ENCODE results near the gene PARP8.
"Not testable (repeated sequence)": the region's sequence is repeated elsewhere in the genome, so short reads cannot be mapped to it uniquely, and the experiment has no call there.

PARP8 gene, protein sequence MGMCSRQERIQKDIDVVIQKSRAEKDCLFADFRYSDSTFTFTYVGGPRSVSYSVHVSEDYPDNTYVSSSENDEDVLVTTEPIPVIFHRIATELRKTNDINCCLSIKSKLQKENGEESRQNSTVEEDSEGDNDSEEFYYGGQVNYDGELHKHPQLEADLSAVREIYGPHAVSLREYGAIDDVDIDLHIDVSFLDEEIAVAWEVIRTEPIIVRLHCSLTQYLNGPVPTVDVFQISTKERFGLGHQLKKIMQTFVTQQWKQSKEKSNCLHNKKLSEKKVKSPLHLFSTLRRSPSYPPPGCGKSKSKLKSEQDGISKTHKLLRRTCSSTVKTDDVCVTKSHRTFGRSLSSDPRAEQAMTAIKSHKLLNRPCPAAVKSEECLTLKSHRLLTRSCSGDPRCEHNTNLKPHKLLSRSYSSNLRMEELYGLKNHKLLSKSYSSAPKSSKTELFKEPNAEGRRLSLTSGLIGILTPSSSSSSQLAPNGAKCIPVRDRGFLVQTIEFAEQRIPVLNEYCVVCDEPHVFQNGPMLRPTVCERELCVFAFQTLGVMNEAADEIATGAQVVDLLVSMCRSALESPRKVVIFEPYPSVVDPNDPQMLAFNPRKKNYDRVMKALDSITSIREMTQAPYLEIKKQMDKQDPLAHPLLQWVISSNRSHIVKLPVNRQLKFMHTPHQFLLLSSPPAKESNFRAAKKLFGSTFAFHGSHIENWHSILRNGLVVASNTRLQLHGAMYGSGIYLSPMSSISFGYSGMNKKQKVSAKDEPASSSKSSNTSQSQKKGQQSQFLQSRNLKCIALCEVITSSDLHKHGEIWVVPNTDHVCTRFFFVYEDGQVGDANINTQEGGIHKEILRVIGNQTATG

DNA sequence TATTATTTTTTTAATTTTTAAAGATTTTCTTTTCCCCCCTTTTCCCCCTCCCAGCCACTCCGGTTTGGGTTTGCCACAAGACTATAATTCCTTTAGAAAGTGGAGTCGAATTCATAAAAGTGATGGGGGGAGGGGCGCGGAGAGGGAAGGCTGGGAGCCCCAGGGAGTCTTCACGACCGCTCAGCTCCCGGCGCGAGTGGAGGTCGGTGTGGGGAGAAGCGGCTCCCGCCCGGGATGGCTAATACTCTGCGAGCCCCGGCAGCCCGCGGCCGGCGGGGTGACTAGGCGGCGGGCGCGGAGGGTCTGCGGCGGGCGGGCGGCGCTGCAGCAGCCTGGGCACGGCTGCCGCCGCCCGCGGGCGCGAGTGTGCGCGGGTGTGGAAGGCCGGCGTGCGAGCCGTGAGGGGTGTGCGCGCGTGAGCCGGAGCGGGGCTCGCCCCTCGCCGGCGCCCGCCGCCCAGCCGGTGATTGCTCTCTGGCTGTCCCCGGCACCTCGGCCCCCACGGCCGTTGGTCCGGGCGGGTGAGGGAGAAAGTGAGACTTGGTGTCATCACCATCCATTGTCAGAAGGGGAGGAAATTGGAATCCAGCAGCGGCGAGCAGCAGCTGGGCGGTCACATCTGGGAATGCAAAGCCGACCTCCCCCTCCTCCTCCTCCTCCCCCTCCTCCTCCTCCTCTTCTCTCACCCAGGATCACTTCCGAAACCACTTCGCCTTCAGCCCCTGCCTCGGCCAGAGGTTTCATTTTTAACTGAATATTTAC is at the start of gene PARP8:
TSS of gene PARP8 (plus strand) at position 377 of the 762 bp plus-strand sequence. CDS start 459 bp downstream, outside the sequence.
- peak; percentile 66 for DNase-seq

DNA sequence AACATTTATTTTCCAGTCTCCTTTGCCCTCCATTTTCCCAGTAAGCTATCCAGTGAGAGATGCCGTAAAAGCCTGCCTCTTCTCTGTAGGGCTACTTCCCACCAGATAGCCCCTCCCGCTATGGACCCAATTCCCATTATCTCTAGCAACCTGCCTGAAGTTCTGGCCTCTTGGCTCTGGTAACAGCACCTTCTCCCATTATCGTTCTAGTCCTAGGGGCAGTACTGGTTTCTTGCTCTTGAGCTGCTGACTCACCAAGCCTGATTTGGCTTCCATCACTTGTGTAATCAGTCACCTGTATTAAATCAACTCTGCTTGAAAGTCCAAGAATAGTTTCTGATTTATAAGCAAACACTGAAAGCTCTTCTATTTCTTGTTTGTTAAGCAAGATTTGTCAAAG is 42.8 kb upstream of the PARP8 start:
- peak; percentile 0 for DNase-seq

DNA sequence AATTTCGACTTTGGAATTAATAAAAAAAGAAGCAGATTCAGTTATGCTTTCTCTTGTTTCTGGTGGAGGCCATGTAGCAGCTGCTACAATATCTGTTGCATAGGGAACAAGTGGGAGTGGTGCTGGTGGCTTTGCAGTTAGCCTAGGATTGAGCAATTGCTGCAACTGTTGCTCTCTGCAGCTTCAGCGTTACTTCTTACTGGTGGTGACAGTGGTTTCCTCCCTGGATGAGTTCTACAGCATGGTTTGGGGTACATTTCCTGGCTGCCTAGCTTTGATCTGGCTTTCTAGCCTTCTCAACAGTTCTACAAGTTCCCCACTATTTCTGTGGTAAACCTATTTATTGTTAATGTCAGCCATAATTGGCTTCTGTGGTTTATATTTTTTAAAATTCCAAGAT is 31.6 kb upstream of the PARP8 start:
- not testable (repeated sequence) for DNase-seq

DNA sequence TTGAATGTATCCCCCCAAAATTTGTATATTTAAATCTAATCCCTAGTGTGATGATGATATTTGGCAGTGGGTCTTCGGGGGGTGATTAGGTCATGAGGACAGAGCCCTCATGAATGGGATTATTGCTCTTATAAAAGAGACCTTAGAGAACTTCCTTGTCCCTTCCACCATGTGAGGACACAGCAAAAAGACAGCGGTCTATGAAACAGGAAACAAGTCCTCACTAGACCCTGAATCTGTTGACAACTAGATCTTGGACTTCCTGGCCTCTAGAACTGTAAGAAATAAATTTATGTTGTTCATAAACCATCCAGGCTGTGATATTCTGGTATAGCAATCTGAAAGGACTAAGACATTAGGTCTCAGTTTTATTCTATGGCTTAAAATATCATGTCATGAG is 28.9 kb upstream of the PARP8 start:
- DNase-seq = not testable (repeated sequence)

DNA sequence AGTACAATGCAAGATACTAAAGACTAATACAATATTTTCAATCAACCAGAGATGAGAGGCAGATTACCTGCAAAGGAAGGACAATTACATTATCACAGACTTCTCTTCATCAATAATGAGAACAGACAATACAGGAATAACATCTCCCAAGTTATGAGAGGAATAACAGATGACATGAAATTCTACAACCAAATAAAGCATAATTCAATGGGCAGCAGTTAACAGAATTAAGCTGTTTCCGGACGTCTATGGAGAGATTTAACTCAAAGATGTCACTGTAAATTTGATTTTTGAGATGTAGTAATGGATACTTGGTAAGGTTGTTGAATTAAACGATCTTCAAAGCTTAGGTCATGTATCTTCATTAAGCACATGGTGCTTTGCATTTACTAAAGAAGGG is 19.8 kb upstream of the PARP8 start:
- DNase-seq = no peak

DNA sequence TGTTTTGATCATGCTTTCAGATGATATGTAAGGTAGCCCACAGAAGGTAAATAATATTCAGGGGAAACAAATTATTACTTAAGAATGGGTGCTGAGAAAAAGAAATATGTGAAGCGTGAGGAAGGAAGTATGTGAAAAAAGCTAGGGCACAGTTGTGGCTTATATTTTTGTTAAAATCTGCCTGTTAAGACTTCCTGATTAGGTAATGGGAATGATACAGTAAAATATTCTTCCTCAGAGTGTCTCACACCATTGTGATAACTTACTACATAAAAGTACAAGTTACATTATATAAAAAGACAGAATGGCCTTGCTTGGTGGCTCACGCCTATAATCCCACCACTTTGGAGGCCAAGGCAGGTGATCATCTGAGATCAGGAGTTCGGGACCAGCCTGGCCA is 18.7 kb upstream of the PARP8 start:
- DNase-seq = no peak

DNA sequence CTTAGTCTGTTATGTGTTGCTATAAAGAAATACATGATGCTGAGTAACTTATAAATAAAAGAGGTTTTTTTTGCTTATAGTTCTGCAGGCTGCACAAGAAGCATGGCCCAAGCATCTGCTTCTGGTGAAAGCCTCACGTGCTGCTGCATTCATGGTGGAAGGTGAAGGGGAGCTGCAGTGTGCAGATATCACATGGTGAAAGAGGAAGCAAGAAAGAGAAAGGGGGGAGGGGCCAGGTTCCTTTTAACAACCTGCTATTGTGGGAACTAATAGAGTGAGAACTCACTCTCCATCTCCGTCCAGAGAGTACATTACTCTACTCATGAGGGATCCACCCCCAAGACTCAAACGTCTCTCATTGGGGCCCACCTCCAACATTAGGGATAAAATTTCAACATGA is 12.5 kb upstream of the PARP8 start:
- DNase-seq = no peak

DNA sequence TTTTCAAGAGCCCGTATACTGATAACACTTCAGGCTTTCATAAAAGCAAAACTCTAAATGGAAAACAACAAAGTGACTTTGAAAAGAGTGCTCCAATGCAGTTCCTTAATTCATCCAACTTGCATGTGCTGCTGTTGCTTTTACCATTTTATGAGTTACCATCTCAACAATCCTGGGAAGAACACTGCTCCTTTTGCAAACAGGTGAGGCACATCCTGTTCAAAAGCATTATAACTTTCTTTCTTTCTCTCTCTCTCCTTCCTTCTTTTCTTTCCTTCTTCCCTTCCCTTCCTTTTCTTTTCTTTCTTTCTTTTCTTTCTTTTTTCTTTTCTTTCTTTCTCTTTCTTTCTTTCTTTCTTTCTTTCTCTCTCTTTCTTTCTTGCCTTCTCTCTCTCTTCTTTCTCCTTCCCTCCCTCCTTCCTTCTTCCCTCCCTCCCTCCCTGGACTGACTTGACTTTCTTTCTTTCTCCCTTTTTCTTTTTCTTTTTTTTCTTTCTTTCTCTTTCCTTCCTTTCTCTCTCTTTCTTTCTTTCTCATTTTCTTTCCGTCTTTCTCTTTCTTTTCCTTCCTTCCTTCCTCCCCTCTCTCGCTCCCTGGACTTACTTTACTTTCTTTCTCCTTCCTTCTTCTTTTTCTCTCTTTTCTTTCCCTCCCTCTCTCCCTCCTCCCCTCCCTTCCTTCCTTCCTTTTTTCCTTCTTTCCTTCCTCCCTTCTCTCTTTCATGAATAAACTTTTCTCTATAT is 11.2 kb upstream of the PARP8 start:
- DNase-seq = no peak

DNA sequence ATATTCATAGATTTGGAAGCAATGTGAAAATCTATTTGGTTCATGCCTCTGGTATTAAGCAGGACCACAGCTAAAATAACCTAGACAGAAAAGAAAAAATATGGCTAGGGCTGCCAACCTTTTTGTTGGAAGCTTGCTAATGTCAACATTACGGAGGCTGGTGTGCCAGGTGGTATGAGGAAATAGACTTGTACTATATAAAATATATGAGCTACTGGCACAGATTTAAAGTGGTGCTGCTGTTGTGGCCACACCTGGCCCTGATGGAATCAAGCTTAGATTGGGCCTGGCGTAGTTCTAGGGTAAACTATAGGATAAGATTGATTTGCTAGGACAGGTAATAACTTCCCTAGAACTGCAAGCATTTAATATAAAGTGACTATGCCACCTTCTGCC is 10.6 kb upstream of the PARP8 start:
- DNase-seq = no peak

DNA sequence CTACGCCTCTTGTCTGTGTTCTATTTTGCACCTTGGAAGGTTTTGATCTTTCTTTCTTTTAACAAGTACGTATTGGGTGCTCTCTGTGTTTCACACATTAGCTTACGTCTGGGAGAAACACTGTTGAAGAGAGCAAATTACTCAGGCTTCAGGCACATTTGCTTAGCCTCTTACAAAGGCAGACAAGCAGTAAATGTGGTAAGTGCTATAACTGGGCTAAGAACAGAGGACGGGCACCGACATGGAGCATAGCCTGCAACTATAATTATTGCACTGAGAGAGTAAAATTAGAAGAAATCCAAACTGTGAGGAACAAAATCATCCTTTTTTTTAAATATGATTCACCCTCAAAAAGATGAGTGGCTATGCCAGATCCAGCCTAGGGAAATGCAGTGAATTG is 9.4 kb upstream of the PARP8 start:
- no peak for DNase-seq

DNA sequence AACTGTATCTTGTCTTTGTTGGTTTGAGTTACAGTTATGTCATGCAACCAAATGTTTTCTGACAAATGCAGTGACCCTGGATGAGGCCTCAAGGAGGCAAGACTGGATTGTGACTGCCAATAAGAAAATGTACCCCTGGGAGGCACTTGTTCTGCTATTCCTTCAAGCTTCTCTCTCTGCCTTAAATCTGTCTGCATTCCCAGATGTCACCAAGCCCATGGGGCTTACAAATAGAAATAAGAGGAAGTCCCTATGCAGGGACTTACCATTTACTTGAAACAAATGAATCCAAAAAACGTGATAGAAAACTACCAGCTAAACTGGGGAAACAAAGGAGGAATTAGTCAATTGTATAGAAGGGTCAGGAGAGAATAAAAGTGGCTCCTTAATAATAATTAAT is 8.2 kb upstream of the PARP8 start:
- no peak for DNase-seq

DNA sequence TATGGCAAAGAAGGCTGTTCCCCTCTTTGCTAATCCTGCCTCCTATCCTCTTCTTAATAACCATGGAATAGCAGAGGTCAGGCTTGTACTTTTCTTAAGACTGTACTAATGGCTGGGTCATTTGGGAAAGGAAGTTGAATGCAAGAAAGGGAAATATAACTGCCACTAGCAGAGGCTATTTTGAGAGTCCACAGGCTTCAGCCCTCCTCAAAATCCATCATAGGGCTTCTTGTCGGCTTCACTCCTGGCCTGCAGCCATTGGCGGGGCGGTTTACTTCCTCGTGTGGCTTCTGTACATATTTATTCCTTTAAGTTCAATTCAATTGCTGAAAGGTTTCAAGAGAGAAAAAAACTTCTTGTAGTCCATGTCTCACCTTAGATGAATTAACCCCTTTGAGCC is 2.8 kb upstream of the PARP8 start:
- no peak for DNase-seq

DNA sequence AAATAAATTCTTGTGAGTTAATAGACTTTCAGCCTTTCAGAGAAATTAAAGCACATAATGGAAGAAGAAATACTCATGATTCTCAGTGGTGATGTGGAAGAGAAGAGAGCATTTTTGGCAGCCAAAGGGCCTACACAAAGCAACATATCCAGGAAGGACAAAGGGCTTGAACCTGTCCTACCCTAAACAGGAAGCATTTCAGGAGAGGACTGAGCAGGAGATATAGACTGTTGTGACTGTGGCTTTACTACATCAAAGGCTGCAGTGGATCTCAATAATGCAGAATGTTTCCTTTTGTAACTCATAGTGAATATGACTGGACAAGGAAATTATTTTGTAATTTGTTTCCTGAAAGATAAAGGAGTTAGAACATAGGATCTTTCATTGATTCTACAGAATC is 1.3 kb upstream of the PARP8 start:
- no peak for DNase-seq

DNA sequence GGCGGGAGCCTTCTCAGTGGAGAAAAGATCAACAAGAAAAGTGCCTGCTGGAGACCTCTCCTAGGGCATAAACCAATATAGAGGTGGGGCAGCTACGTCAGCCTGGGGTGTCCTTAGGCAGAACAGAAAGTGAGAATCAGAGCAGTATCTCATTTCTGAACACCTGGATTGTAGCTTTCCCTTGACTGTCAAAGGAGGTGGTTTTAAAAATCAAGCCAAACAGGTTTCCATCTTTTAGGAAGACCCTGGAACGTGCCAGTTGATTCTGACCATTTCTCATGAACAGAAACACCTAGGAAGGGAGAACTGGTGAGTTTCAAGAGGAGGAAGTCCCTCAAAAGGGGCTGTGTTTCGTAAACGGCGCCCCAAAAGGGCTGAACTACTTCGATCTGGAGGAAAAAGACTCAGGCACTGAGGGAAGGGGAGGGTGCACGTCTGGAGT is 655 bp upstream of the PARP8 start:
- not testable (repeated sequence) for DNase-seq

DNA sequence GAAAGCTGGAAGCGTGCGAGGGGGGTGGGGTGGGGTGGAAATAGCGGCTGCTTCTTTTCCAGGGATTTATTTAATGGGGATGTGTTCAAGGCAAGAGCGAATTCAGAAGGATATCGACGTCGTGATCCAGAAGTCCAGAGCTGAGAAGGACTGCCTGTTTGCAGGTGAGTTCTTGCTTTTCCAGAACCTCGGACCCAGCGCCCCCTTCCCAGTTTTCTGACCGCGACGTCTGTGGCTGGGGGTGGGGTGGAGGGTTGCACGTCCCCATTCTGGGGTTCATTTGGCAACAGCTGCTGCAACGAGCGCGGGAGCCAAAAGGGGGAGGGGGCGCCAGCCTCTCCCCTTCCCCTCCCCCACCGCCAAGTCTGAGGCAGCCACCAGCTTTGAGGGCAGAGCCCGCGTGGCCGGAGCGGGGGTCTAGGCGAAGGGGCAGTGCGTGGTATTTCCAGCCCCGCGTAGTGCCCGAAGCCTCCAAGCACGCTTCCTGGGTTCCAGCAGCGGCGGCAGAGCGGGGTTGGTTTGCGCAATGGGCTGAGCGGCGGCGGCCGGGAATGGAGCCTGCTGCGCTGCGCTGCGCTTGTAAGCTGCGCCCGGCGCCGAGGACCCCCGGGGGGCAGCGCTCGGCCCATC is 701 bp downstream of the PARP8 start:
- peak; percentile 60 for DNase-seq

DNA sequence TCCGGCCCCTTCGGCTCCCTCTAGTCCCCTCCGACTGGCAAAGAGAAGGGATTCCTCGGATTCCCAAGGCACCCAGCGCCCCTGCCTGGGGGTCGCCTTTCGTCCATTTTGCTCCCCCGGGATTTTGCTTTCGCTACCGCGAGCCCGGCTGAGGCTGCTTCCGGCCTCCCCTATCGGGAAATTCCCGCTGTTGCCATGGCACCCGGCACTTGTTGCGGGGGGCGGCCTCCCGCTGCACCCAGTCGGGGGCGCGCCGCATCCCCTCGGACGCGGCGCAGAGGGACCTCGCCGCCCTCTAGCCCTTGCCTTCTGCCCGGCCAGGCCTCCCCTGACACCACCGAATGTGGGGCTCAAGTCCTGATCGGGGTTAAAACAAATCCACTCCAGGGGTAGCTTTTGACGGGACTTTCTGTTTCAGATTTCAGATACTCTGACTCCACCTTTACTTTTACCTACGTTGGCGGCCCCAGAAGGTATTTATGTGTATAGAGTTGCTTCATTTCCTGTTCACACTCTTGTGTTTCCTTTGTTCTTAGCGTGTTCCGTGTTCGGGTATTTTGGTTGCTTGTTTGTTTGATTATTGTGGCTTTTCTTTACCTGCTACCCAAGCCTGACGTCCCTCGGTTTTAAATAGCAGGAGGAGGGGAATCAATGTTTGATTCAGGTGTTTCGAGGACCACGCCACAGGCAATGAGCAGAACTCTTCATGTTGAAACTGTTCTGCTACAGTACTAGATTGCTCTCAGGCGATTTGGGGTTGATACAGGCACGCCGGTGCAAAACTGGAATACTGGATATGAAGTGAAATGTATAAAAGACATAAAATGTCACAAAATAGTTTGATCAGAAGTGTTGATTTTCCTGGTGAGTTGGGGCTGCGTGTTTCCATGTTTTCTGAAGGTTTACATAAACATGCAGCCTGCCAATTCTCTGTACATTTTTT is 1.5 kb downstream of the PARP8 start:
- peak; percentile 71 for DNase-seq

DNA sequence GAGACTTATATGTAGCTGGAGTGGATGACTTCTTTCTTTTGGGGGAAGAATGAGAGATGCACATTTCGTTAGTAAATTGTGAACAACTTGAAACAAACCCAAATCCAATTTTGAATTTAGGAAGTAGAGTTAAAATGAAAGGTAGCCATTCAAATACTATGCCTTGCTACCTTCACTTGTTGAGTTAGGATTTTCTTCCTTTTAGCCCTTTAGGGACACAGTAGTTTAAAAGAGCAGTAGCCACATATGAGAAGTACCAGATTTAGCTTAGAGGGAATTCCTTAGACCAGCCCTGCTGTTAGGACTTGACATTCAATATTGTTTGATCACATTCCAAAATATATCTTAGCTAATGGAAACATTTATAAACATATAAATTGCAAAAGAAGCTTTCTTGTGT is 2.2 kb downstream of the PARP8 start:
- not testable (repeated sequence) for DNase-seq

DNA sequence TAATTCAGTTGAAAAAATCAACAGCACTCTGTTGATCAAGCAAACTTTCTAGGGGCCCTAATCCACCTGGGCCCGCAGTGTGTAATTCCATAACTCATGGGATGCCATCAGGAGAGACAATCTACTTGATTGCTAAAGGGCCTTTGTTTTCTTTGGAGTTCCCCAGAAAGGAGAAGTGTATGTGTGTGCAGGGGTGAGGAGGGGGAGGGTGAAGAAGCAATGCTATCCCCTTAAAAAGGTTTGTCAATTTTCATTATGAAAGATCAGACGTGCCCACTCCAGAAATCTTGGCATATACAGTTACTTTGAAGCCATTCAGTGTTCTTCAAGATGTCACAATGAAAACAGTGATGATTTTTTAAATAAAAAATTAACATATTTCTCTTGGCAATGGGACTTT is 6.2 kb downstream of the PARP8 start:
- no peak for DNase-seq

DNA sequence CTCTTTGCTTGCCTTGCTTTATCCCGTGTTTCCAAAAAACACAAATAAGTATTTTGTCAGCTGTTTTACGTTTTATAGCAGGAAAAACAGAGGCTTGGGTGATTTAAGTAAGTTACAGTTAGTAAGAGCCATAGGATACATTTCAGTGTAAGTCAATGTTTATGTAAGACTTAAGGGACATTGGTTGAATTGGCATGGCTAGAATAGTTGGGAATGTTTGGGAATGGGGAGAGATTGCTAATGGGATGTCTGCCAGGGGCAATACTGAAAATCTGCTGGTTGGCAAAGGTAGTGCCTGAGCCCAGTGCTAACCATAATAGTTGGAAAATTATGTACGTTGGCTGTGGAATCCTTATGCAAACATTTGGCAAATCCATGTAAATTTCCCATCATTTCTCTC is 7.0 kb downstream of the PARP8 start:
- DNase-seq = not testable (repeated sequence)

DNA sequence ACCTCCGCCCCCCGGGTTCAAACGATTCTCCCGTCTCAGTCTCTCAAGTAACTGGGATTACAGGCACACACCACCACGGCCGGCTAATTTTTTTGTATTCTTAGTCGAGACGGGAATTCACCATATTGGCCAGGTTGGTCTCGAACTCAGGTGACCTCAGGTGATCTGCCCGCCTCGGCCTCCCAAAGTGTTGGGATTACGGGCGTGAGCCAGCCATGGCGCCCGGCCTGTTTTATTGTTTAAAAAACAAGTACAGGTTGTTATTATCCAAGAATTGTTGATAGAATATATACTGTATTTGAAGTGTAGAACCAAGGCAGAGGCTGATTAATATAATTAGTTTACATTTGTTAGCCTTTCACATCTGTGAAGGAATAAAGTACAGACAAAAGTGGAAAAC is 8.9 kb downstream of the PARP8 start:
- no peak for DNase-seq

DNA sequence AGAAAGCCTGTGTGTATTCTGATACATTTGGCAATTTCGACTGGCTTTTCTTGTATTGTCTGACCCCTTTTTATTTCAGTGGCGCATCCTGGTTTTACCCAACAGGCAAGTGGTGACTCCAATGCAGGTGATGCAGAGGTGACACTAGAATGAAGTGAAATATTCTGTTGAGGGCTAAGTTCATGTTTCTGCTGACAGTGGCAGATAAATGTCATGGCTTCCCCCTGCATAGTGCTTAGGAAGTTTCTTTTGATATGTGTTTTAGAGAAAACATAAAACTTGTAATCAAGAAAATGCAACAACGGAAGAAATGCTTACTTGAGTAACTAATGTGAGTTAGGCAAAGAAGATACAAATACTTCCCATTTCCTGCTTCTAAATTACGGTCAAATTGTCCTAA is 13.1 kb downstream of the PARP8 start:
- DNase-seq = not testable (repeated sequence)
